ENCODE data around the gene LGALS8.

Gene LGALS8

GRCh38 chr1:236509647-236510401 lies 14.0 kb upstream of the LGALS8 start:
- DNase-seq, result no peak

GRCh38 chr1:236511735-236512418 lies 11.9 kb upstream of the LGALS8 start:
- no peak for DNase-seq

- DNase-seq, result no peak
Measured at GRCh38 chr1:236514703-236515442, 8.9 kb upstream of the LGALS8 start.

DNA sequence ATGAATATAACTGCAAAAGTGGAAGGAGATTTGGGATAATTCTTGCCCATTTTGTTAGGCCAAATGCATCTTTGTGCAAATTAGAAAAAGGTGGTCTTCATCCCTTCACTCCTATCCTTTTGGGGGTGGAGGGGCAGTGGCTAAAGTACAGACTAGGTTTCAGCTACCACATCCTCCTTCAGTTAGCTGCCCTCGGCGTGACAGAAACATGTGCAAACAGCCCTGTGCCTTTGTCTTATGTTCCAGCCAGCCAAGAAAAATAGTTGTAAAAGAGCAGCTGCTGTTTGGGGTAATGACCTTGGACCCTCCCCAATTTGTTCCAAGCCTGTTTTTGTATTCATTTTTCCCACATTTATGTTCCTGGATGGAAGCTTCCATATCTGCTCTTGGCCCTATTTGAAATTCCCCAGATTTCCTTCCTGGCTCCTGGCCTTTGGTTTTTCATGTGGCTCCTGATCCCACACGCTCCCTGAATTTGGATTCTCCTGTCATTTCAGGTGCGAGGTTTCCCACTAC lies 8.3 kb upstream of the LGALS8 start:
- no peak for DNase-seq

DNA sequence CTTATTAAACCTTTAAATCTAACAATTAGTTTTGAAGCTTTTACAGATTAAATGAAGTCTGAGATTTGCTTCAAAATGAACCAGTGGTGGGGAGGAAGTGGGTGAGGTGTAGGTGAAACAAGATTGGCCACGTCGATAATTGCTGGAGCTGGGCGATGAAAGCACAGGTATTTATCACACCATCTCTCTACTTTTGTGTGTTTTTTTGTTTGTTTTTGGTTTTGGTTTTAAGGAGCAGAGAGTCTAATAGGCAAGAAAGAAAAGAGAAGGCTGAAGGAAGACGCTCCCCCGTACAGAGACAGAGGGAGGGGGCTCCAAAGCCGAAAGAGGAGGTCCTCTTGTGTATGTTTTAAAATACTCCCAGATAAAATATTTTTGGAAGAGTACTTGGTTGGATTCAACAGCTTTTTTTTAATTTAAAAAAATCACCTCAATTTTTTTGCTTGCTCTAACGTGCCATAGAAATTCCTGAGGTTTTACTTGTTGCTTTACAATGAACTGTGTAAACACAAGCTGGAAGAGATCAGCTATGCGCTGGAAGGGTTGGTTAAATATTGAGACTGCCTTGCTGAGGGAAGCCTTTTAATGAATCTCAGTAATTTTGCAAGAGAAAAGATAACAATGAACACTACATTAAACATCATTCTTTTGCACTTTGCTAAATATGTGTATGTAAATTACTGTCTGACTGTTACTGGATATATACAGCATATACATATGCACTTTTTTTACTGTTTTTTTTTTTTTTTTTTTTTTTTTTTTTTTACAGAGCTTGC lies 6.7 kb upstream of the LGALS8 start:
- DNase-seq, result peak; percentile 55

GRCh38 chr1:236518322-236518721 lies 5.5 kb upstream of the LGALS8 start:
- DNase-seq, result no peak

- DNase-seq, result no peak
Measured at GRCh38 chr1:236520445-236521005, 3.3 kb upstream of the LGALS8 start.

DNA sequence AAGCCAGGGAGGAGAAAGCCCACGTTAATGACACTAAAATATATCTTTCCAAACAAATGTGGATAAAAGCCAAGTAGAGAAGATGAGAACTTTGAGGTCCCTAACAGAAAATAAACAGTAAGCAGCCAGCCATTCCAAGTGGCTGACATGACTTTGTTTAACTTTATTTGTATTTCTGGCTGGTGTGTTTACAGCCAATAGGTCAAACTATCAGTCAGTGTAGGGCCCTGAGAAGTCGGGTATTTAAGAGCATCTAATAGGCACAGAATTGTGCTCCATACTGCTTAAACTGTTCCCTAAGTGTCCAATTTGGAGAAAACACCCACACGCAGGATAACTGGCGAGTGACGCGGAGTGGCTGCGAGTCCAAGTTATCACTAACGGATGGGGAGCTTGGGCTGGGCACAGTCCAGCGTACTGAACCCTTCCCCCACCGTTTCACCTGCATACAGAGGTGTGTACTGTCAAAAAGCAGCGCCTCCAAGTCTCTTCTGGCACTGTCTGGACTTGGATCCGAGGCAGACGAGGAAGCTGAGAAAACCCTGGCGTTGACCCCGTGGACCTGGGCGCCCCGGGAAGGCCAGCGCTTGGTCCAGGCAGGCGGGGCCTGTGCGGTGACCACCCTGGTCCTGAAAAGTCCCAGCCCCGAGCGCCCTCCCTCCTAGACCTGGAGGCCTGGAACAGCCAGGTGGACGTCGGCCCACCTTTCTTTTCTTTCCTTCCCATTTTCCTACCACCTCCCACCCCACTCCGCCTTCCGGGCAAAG lies 662 bp upstream of the LGALS8 start:
- no peak for DNase-seq

GRCh38 chr1:236524142-236524894 lies 536 bp downstream of the LGALS8 start:
- DNase-seq, result peak; percentile 64

- DNase-seq, result no peak
Measured at GRCh38 chr1:236524895-236525184, 1.1 kb downstream of the LGALS8 start.

DNA sequence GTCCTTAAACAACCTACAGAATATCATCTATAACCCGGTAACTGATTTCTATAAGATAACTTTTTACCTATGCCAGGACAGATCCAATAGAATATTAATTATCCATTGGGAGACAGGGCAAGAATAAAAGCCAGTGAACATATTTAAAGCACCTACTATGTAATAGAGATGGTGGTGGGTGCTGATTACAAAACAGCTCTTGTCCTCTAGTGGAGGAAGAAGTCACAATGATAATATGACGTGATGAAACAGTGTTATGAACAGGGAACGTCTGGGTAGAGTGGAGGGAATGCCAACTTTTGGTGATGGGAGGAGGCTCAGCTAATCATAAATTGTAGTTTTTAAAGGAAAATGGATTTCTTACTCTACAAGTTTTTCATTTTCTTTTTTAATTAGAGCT lies 2.3 kb downstream of the LGALS8 start:
- no peak for DNase-seq

DNA sequence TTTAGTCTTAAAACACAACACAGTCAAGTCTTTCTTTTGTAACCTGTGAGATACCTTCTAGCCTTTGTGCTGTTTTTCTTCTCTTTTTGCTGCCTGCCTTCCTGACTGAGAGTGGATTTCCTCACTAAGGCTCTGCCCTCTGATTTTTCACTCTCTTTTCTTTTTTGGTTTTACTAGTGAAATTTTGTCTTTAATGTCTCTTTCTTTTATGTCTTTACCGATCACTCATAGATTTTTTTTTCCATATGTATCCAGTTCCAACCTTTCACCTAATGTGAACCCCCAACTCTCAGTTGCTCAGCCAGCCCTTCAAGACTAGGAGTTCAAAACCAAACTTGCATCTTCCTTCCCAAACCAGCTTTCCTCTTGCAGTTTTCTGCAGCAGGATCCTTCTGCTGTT lies 6.5 kb downstream of the LGALS8 start:
- DNase-seq, result no peak

DNA sequence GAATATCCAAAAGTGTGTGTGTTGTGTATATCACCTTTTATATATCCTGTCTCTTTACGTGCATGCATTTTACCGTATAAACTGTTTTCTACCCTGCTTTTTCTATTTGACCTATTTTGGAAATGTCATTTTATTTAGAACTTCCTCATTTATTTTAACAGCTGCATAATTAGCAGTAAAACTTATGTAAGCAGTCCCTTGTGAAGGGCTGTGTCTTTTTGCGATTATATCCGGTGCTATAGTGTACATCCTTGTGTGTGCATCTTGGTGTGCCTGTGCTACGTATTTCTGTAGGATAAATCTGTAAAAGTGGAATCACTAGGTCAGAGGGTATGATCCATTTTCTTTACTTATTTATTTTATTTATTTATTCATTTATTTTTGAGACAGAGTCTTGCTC lies 7.2 kb downstream of the LGALS8 start:
- DNase-seq, result no peak

DNA sequence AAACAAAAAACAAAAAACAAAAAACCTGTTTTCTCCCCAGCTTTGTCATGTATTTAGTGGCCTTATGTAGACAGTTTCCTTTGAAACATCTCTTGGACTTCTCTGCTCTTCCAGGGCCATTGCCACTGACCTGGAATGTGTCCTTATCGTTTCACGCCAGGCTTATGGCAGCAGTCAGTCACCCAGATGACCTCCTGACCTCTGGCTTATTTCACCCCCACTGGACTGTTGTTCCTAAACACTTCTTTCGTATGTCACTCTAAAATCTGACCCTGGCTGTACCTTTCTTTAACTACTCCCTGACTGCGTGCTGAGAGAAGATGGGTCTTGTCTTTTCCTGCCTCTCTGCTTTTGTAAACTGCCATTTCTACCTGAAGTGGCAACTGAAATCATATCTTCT lies 9.1 kb downstream of the LGALS8 start:
- no peak for DNase-seq

DNA sequence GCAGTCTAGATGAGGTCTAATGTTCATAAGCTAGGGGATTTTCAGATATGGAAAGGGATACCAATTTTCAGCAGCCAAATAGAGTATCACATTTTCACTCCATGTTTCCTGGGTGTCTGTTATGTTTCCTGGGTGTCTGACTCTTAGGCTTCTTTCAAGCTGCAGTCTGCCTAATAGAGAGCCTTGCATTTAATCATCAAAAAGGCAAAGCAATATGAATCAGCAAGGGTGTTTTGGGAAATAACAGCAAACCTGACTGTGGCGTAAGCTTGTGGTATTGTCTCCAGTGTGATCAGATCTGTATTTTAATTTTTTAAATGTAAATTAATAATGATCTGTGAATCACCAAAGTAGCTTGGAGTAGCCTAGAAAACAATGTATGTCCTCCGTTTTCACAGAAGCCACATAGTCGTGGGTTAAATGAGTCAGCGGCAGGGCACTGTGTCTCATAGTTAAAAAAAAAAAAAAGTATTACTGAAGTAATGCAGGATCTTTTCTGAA lies 10.4 kb downstream of the LGALS8 start:
- DNase-seq, result peak; percentile 51

- no peak for DNase-seq
Measured at GRCh38 chr1:236535190-236535589, 11.4 kb downstream of the LGALS8 start.

DNA sequence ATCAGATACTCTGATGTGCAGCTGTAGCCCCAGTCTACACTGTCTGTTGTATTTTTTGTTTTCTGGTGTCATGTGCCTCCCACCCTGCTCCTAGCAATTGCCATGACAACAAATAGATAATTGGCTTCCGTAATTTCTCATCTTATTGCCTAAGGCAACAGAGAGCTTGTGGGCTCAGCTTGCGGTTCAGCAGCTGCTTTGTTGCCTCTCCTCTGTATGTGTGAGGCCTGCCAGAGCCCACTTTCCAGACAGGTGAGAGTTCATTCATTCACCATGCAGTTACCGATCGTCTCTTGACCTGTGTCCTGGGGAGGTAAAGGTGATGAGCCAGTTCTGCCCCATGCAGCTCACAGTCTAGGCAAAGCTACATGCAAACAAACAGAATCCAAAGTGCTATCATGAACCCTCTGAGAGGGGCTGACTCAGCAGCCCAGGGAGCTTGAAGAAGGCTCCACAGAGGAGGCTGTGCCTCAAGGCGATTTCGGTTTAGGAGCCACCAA lies 11.9 kb downstream of the LGALS8 start:
- DNase-seq, result no peak

- DNase-seq, result no peak
Measured at GRCh38 chr1:236536540-236536939, 12.8 kb downstream of the LGALS8 start.

GRCh38 chr1:236540813-236541465 lies 17.2 kb downstream of the LGALS8 start:
- DNase-seq, result no peak

DNA sequence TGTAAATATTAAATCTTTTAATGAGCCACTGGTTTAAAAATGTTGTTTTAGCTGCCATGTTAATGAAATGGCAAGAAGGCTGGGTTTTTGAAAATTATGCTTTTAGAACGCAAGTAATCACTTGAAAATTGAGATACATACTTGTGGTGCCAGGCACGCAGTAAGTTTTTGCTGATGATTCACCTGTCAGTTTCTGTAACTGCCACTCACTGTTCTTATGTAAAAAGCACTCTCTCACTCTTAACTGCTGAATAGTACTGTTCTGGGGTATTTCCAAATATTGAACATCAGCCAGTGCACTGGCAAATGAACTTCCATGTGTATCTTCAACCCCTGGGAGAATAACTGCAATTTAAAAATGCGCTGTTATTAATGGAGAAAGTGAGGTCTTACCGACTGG lies 17.9 kb downstream of the LGALS8 start:
- DNase-seq, result no peak
